Activated T-cell treated with anti-CD3 and anti-CD28 coated beads for 4 hours (primary cell): ENCODE results near the gene PRSS16.
"Not testable (repeated sequence)": the region's sequence is repeated elsewhere in the genome, so short reads cannot be mapped to it uniquely, and the experiment has no call there.

Experiments used
- DNase-seq: peaks from one replicate; pipeline ENCODE4 v3.0.0-alpha.2; 2020

PRSS16 gene

GRCh38 chr6:27248783-27249182, 1.3 kb downstream of the PRSS16 start:
- no peak for DNase-seq

- DNase-seq, result no peak
Observed at GRCh38 chr6:27250277-27251111, 3.0 kb downstream of the PRSS16 start.

GRCh38 chr6:27251112-27251605, 3.7 kb downstream of the PRSS16 start:
- DNase-seq, result peak; percentile 39

- peak; percentile 19 for DNase-seq
Observed at GRCh38 chr6:27251606-27252251, 4.2 kb downstream of the PRSS16 start.

- DNase-seq, result no peak
Observed at GRCh38 chr6:27254566-27254965, 7.1 kb downstream of the PRSS16 start.

- no peak for DNase-seq
Observed at GRCh38 chr6:27255866-27256265, 8.4 kb downstream of the PRSS16 start.

GRCh38 chr6:27260369-27260768, 12.9 kb downstream of the PRSS16 start:
- DNase-seq, result no peak

- no peak for DNase-seq
Observed at GRCh38 chr6:27260836-27261375, 13.4 kb downstream of the PRSS16 start.

GRCh38 chr6:27263886-27264285, 16.4 kb downstream of the PRSS16 start:
- DNase-seq, result no peak

GRCh38 chr6:27267003-27267402, 19.5 kb downstream of the PRSS16 start:
- not testable (repeated sequence) for DNase-seq

- no peak for DNase-seq
Observed at GRCh38 chr6:27267857-27268434, 20.4 kb downstream of the PRSS16 start.

GRCh38 chr6:27268803-27269202, 21.3 kb downstream of the PRSS16 start:
- no peak for DNase-seq

- DNase-seq, result no peak
Observed at GRCh38 chr6:27273783-27274182, 26.3 kb downstream of the PRSS16 start.

GRCh38 chr6:27275025-27275956, 27.8 kb downstream of the PRSS16 start:
- DNase-seq, result no peak

GRCh38 chr6:27279513-27280063, 32.1 kb downstream of the PRSS16 start:
- DNase-seq, result no peak

- no peak for DNase-seq
Observed at GRCh38 chr6:27280064-27280539, 32.6 kb downstream of the PRSS16 start.

- DNase-seq, result no peak
Observed at GRCh38 chr6:27280540-27281000, 33.1 kb downstream of the PRSS16 start.

GRCh38 chr6:27281105-27281539, 33.6 kb downstream of the PRSS16 start:
- DNase-seq, result no peak

- no peak for DNase-seq
Observed at GRCh38 chr6:27281569-27281968, 34.1 kb downstream of the PRSS16 start.

GRCh38 chr6:27283279-27283678, 35.8 kb downstream of the PRSS16 start:
- no peak for DNase-seq

- no peak for DNase-seq
Observed at GRCh38 chr6:27286141-27286540, 38.6 kb downstream of the PRSS16 start.

- no peak for DNase-seq
Observed at GRCh38 chr6:27287751-27288135, 40.2 kb downstream of the PRSS16 start.
